Retinal pigment epithelial cell (primary cell): ENCODE results near the gene PNRC2.
A peak's percentile ranks its signal among the peaks of the same experiment; 100 is the strongest.

Source experiments
- DNase-seq: peaks from one replicate; pipeline ENCODE4 v3.0.0-alpha.2; 2010; ENCODE audit warnings: low read depth
- H3K4me3 ChIP-seq: 2 replicates; pipeline ENCODE4 v1.5.1; 2011; ENCODE audit warnings: mild to moderate bottlenecking, low read length, control low read depth, moderate library complexity
- TF ChIP-seq, protein P1 (sequence below): conservative IDR thresholded peaks from 2 replicates; pipeline ENCODE4 v1.5.1; 2011; ENCODE audit warnings: low read depth, low read length, control low read depth, inconsistent platforms

The PNRC2 gene, protein sequence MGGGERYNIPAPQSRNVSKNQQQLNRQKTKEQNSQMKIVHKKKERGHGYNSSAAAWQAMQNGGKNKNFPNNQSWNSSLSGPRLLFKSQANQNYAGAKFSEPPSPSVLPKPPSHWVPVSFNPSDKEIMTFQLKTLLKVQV

DNA sequence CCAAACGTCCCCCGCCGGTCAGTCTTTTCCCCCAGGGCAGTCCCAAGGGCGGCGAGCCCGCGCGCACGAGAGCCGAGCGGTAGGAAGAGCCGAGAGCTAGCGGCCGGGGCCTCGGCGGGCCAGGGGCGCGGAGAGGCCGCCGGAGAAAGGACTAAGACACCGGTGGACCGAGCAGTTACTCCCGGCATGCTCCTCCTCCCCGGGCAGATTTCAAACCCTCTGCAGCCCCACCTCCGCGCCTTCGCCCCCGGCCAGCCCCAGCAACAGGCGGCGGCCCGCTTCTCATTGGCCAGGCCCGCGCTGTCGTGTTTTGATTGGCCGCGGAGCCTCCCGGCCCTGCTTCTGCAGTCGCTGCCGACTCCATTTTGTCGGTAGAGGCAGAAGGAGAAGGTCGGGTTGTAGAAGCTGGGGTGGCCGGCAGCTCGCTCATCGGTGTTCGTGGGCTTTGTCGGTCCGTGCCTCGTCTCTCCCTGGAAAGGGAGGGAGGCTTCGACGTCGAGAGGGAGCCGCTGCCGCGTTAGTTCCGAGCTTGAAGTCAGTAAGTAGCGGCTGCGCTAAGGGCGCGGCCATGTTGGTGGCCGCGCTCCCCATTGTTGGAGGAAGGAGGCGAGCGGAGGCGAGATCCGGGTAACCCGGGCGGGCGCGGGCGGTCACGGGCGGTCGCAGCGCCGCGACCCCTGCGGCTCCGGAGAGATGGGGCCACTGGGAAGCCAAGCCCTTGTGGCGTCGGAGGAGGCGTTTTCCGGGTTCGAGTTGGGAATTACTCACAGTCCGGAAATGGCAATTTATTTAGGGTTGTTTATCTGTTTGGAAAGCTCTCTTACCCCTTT lies at the start of gene PNRC2:
Gene PNRC2, plus strand, starts transcription at position 368 of the 830 bp plus-strand sequence. CDS start 1,630 bp downstream, outside the sequence.
- DNase-seq = peak; percentile 85
- peak within 1 kb of the TSS; percentile 72 for H3K4me3 ChIP-seq
- TF ChIP-seq, protein P1, sequence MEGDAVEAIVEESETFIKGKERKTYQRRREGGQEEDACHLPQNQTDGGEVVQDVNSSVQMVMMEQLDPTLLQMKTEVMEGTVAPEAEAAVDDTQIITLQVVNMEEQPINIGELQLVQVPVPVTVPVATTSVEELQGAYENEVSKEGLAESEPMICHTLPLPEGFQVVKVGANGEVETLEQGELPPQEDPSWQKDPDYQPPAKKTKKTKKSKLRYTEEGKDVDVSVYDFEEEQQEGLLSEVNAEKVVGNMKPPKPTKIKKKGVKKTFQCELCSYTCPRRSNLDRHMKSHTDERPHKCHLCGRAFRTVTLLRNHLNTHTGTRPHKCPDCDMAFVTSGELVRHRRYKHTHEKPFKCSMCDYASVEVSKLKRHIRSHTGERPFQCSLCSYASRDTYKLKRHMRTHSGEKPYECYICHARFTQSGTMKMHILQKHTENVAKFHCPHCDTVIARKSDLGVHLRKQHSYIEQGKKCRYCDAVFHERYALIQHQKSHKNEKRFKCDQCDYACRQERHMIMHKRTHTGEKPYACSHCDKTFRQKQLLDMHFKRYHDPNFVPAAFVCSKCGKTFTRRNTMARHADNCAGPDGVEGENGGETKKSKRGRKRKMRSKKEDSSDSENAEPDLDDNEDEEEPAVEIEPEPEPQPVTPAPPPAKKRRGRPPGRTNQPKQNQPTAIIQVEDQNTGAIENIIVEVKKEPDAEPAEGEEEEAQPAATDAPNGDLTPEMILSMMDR = no peak

DNA sequence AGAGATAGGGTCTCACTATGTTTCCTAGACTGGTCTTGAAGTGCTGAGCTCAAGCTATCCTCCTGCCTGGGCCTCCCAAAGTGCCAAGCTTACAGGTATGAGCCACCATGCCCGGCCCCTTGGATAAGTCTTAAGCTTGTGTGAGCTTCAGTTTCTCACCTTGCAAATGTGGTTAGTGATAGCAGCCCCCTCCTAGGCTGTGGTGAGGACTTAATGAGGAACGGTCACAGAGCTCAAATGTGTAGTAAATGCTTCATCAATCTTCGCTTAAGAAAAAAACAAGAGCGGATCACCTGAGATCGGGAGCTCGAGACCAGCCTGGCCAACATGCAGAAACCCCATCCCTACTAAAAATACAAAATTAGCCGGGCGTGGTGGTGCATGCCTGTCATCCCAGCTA lies 49.5 kb upstream of the PNRC2 start:
- no peak for DNase-seq
- TF ChIP-seq, protein P1 = no peak
- no peak overlapping the region for H3K4me3 ChIP-seq

DNA sequence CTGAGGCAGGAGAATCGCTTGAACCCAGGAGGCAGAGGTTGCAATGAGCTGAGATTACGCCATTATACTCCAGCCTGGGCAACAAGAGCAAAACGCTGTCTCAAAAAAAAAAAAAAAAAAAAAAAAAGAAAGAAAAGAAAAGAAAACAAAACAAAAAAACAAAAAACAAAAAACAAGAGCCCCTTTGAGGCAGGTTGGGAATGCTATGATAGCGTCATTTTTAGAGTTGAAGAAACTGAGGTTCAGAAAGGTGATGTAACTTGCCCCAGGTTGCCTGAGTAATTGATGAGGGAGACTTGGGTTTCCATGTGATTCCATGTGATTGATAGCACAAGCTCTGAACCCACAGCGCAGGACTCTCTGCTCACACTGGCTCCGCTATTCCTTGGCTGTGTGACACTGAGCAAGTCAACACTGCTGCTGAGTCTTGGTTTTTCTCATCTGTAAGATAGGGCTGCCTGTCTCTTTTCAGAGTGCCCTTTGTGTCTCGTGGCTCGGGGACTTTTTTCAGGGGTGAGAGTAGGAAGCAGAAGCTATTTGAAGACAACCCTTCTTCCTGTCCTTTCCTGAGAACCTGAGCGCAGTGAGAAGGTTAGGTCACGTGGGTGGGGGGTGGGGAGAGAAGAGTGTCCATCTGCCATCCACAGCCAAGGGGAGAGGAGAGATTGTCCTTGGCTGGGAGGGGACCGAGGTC lies 48.9 kb upstream of the PNRC2 start:
- TF ChIP-seq, protein P1 = no peak
- DNase-seq = no peak
- no peak overlapping the region for H3K4me3 ChIP-seq

DNA sequence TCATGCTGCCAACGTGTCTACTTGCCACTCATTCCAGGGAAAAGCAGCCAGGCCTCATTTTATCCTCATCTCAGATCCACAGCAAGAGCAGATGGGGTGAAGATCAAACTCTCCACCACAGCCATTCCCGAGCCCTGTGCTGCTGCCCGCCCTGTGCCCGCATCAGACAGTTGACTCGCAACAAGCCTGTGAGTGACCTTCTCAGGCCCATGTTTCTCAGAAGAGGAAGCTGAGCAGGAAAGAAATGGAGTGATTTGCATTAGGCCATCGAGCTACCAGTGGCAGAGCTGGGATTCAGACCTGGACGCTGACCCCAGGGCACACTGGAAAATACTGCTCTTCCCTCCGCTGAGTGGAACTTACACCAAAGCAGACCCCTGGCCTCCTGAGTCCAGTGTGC lies 47.7 kb upstream of the PNRC2 start:
- H3K4me3 ChIP-seq = no peak overlapping the region
- no peak for DNase-seq
- TF ChIP-seq, protein P1 = no peak

DNA sequence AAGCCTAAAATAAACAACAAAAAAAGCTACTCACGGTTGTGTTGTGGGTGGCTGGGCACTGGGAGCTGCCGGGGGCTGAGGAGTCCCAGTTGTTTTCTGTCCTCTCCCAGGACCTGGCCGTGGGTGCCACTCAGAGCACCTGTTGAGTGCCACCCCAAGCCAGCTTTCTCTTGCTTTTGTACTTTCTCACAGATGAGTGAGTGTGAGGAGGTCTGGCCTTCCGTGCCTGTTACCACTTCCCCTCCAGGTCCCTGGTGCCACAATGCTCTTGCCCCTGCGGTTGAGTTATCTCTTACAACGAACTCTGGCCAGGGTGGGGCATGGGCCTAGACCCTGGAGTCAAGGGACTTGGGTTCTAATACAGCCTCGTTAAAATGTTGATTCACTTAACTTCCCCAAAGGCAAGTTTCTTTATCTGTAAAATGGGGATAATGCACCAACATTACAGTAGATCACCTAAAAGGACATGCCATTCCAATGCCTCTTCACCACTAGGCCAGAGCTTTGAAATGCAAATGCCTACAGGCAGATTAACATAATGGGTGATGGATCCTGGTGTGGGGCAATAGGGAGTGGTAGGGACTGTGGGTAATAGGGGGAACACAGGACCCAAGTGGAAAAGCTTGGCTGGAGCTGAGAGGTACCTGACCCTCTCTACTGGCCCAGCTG lies 46.3 kb upstream of the PNRC2 start, which contains the start of gene CNR2:
Gene CNR2, minus strand, starts transcription at position 151 of the 669 bp plus-strand sequence. CDS start 37,745 bp downstream, outside the sequence.
- TF ChIP-seq, protein P1 = no peak
- DNase-seq = no peak
- no peak within 1 kb of the TSS for H3K4me3 ChIP-seq

DNA sequence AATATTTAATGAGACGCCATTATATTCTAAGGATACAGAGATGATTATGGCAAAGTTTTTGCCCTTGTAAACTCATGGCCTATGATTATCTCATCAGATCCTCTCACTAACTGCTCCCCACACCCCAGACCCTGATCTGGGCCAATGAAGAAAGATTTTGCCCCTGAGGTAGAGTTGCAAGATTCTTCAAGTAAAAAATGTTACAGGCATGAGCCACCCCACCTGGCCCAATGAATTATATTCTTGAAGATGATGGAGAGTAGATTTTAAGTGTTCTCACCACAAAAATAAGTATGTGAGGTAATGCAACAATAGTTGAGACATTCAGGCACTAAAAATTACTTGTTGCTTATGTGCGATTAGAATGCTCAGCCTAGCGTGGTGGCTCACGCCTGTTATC lies 44.7 kb upstream of the PNRC2 start:
- no peak for DNase-seq
- TF ChIP-seq, protein P1 = no peak
- H3K4me3 ChIP-seq = no peak overlapping the region
